Measurements from ENCODE around the gene ANTXRL.
"Not testable (repeated sequence)": the region's sequence is repeated elsewhere in the genome, so short reads cannot be mapped to it uniquely, and the experiment has no call there.

ANTXRL gene

GRCh38 chr10:46273506-46274477 lies 13.0 kb upstream of the ANTXRL start:
- DNase-seq (ENCODE audit: low spot score), result no peak

GRCh38 chr10:46277840-46278239 lies 9.0 kb upstream of the ANTXRL start:
- no peak for DNase-seq (ENCODE audit: low spot score)

DNA sequence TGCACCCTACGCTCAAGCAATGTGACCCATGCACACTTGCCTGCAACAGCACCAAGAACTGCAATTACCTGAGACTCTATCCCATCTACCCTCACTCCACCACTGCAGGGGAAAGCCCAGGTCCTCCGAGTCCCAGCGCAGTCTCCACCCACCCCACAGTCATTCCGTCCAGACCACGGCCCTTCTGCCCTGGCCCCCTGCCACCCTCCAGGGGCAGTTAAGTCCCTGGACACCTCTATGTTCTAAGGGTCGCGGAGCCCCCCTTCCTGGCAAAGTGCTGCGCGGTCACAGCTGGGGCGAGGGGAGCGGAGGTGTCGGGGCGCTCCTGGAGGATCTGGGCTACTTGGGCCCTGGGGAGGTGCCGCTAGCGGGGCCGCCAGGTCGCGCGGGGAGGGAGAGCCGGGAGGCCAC lies 4.4 kb upstream of the ANTXRL start:
- not testable (repeated sequence) for DNase-seq (ENCODE audit: low spot score)

GRCh38 chr10:46282842-46283574 lies 3.8 kb upstream of the ANTXRL start:
- DNase-seq (ENCODE audit: low spot score), result peak; percentile 24

DNA sequence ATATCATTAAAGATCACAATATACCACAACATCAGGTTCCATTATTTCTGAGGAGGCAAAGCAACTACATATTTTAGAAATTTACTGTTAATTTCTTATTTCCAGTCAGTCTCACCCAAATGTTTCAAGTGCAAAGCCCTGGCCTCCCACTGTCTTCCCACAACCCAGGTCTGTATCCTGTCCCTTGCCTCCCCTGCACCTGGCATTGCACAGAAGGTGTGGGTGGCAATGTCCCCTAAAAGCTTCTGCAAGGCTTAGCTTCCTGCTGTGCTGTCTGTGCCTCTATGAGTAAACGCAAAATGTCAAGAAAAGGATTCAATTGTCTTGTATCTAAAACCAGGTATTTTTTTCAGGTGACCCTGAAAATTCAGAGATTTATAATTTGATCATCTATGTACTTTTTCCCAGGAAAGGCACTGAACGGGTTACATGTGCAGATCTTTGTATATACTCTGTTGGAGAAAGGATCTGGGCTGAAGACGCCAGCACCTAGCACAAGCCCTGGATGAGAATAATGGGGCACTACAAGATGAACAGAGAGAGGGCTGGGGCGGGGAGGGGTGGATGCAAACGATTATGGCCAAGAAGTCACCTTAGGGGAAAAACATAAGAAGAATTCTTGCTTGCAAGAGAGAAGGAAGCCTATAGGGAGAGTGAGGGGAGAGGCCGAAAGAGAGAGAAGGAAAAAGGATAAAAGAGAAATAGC lies 3.1 kb upstream of the ANTXRL start:
- DNase-seq (ENCODE audit: low spot score), result no peak

GRCh38 chr10:46284286-46285229 lies 2.2 kb upstream of the ANTXRL start:
- DNase-seq (ENCODE audit: low spot score), result peak; percentile 35

- no peak for DNase-seq (ENCODE audit: low spot score)
Observed at GRCh38 chr10:46285300-46285699, 1.5 kb upstream of the ANTXRL start.

DNA sequence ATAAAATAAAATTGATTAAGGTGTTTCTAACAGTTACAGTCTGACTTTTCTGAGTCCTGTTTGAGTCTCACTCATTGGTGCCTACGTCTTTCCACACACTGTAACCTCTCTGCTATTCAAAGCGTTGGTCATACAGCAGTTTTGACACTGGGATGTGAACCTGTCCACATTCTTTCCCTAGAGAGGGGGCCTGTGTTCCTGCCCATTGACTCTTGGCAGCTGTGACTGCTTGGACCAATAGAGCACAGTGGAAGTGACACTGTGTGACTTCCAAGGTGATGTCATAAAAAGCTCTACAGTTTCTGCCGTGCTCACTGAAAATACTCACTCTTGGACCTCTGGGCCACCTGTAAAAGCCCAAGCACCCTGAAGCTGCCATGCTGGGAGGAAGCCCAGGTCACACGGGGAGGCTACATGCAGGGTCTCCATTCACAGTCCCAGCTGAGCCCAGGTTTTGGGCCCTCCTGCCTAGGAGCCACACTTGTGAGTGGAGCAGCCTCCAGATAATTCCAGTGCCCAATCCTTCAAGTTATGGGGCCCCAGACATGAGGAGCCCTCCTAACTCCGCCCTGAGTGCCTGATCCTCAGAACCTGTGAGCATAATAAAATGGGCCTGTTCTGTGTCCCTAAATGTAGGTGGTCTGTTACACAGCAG lies 704 bp upstream of the ANTXRL start:
- DNase-seq (ENCODE audit: low spot score), result no peak

DNA sequence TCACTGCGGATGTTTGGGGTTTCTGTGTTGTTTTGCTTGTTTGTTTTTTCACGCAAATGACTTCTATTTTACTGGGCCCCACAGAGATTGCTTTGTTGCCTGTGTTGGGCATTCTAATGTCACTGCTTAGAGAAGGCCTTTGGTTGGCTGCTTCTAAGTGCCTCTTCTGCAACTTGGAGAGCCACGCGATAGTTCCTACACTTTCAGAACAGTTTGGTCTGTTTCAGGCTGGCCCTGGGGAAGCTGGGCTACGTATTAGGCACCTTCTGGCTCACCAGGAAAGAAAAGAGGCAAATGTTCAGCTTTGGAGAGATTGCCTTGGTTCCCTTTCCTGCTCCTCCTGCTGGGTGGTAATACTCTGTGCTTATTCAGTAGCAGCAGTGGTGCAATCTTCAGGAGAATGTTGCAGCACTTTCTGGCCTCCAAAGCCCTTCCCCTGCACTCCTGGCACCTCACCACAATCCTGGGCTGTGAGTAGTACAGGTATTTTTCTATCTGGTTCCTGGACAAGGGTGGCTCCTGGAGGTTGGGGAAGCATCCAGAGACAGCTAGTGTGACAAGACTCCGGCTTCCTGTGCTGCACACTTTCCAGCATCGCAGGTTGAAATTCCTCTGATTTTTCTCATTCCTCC lies 1.2 kb downstream of the ANTXRL start:
- DNase-seq (ENCODE audit: low spot score), result no peak

GRCh38 chr10:46288601-46289206 lies 1.9 kb downstream of the ANTXRL start:
- no peak for DNase-seq (ENCODE audit: low spot score)

DNA sequence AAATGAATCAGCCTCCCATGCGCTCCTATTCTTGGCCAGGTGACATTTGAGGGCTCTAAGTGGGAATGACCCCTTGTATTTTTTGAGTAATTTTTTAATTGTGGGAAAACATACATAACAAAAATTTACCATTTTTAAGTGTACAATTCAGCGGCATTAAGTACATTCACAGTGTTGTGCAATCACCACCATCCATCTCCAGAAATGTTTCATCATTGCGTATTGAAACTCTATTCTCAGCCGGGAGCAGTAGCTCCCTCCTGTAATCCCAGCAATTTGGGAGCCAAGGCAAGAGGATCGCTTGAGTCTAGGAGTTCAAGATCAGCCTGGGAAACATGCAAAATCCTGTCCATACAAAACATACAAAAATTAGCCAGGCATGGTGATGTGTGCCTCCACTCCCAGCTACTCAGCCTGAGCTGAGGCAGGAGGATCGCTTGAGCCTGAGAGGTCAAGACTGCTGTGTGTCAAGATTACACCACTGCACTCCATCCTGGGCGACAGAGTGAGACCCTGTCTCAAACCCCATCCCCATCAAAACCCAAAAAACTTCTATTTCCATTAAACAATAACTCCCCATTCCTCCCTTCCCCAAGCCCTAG lies 2.5 kb downstream of the ANTXRL start:
- DNase-seq (ENCODE audit: low spot score), result no peak

- DNase-seq (ENCODE audit: low spot score), result no peak
Observed at GRCh38 chr10:46290101-46290886, 3.5 kb downstream of the ANTXRL start.

- DNase-seq (ENCODE audit: low spot score), result no peak
Observed at GRCh38 chr10:46291817-46292572, 5.2 kb downstream of the ANTXRL start.

GRCh38 chr10:46292573-46293023 lies 5.8 kb downstream of the ANTXRL start:
- no peak for DNase-seq (ENCODE audit: low spot score)

- DNase-seq (ENCODE audit: low spot score), result no peak
Observed at GRCh38 chr10:46293228-46293627, 6.4 kb downstream of the ANTXRL start.

- no peak for DNase-seq (ENCODE audit: low spot score)
Observed at GRCh38 chr10:46293832-46294640, 7.2 kb downstream of the ANTXRL start.
